Psoas muscle (tissue), 8 donors: Measurements from ENCODE around the gene MAPKAPK3. TPM values are rescaled to one million over a fixed set of nuclear protein-coding genes. Genes with fewer than 3 reads are reported as not detected.
A peak's percentile ranks its signal among the peaks of the same experiment; 100 is the strongest.

Experiments used
- ATAC-seq, 4 donors: fragments of 200-7000 bp; cut with Tn5 transposase; one replicate each; pipeline ENCODE4 v1.9.1; 2020; ENCODE audit warnings: moderate library complexity in 3 of 4, mild to moderate bottlenecking in 2 of 4
- DNase-seq, 2 donors: peaks; one replicate each; pipeline ENCODE4 v3.0.0-alpha.2; 2020
- H3K27ac ChIP-seq: fragments of 200-600 bp; one replicate; pipeline ENCODE4 v1.8.0; 2022
- H3K27me3 ChIP-seq, 3 donors: fragments of 200-600 bp in 1 of 3; one replicate each; pipeline versions ENCODE4 v1.6.1 to v1.8.0; 2013 to 2022; ENCODE audit warnings: low read length in 2 of 3, mild to moderate bottlenecking in 2 of 3, moderate library complexity in 1 of 3; ENCODE audit not compliant: insufficient read depth in 3 of 3
- H3K36me3 ChIP-seq, 2 donors: fragments of 200-600 bp in 1 of 2; one replicate each; pipeline versions ENCODE4 v1.6.1 to v1.8.0; 2013 to 2022; ENCODE audit warnings: low read depth in 1 of 2, mild to moderate bottlenecking in 1 of 2, moderate library complexity in 1 of 2; ENCODE audit not compliant: insufficient read depth in 1 of 2
- H3K4me1 ChIP-seq: fragments of 200-600 bp; one replicate; pipeline ENCODE4 v1.8.0; 2022
- H3K4me3 ChIP-seq: fragments of 200-600 bp; one replicate; pipeline ENCODE4 v1.8.0; 2022; ENCODE audit warnings: mild to moderate bottlenecking
- H3K9me3 ChIP-seq: fragments of 200-600 bp; one replicate; pipeline ENCODE4 v1.8.0; 2022
- CTCF ChIP-seq: fragments of 200-600 bp; IDR thresholded peaks from one replicate; pipeline ENCODE4 v1.8.0; 2022; ENCODE audit warnings: antibody characterized with exemption
- WGBS, 3 donors: extraction: QIAGEN DNeasy Blood & Tissue Kit; methylation state at CpG; one replicate each; pipeline versions ENCODE4 v1.1.6 to v1.1.7; 2013; 5-methylcytosine and 5-hydroxymethylcytosine counted together
- intact Hi-C, 2 donors: fragments of 100-400 bp; cut with DNase I; formaldehyde crosslinking; loops; one replicate each; pipeline versions ENCODE4 v1.11.0 to v1.14.2; 2022
- long read RNA-seq, 2 donors: library from polyadenylated mRNA; unstranded; transcript quantifications; one replicate each; pipeline ENCODE4 v2.0.0, GENCODE V29; 2021
- polyA plus RNA-seq, 3 donors: library from polyadenylated mRNA; stranded (reverse); fragments of 200-250 nt; gene quantifications; one replicate each; pipeline ENCODE4 v1.2.3, GENCODE V29; 2013
- total RNA-seq, 4 donors: library from RNA; stranded (reverse); fragmentation: NEBNext Ultra II Directional in 2 of 4; extraction: Animal tissue kit (Norgen Biotek cat#: 25700) in 2 of 4; gene quantifications; one replicate each; pipeline versions ENCODE4 v1.2.1 to v1.2.4, GENCODE V29; 2021 to 2023
- donor health status: healthy with polysubstance abuse.
- donor health status: DM: no; HTN: no; CAD: no; lungs with moderate emphysema.
- donor health status: Bipolar disorder and iron deficiency.
- donor health status: healthy.
- donor health status: DM: yes; HTN: yes; CAD: no.
- donor health status: DM: no; HTN: no; CAD: no.
- donor health status: DM: no; HTN: no; CAD: no.
- donor health status: DM: yes; HTN: yes; CAD: no.

The MAPKAPK3 gene
- total RNA-seq (100 to 1,000 TPM in 3 of 4 donors, 10 to 100 TPM in 1; 88.2 to 277 (median 187) TPM), polyA plus RNA-seq (100 to 1,000 TPM; 213 to 409 (median 328) TPM)
- long read RNA-seq, donor 1, transcript MAPKAPK3-208 (11 exons, 2,563 nt), result minor isoform, 50 of 198 reads
- long read RNA-seq, donor 1, transcript MAPKAPK3-201 (11 exons, 2,500 nt), result major isoform, 86 of 198 reads
- long read RNA-seq, donor 1, partial matches to known transcripts, result 40 of 198 reads
- long read RNA-seq, donor 1, other reads (novel, unspliced or antisense), result 22 of 198 reads
- long read RNA-seq, donor 2, transcript MAPKAPK3-201 (11 exons, 2,500 nt), result major isoform, 431 of 991 reads
- long read RNA-seq, donor 2, transcript MAPKAPK3-208 (11 exons, 2,563 nt), result minor isoform, 254 of 991 reads
- long read RNA-seq, donor 2, partial matches to known transcripts, result 169 of 991 reads
- long read RNA-seq, donor 2, other reads (novel, unspliced or antisense), result 137 of 991 reads

- peaks cover 47% of the 10 kb centered on the region for H3K4me1 ChIP-seq
- peak within 1 kb of the TSS; percentile 98 for H3K4me3 ChIP-seq
- WGBS, 3 donors, result 0 to 1% (median 0%) methylated on average over 31 to 58 of the region's 58 CpGs
- no peak for TF ChIP-seq CTCF
- DNase-seq (peak; percentile 69 to 90), ATAC-seq (peak; percentile 56 to 64 (median 59))
- no peaks in the 10 kb centered on the region for H3K9me3 ChIP-seq
- no peaks in the 10 kb centered on the region for H3K27me3 ChIP-seq
- H3K27ac ChIP-seq, result peak within 1 kb of the TSS; percentile 99
- intact Hi-C loops, result loop anchor here (2.0 to 10.0 kb wide), 4 partner anchors 38 to 775 kb away; partner anchors contain the start of genes MANF (in 1 of the 2) and RBM15B (in 1 of the 2)
- peaks cover 4 to 13% of the 10 kb centered on the region in 2 donors for H3K36me3 ChIP-seq
Observed at GRCh38 chr3:50617096-50617791, at the start of gene MAPKAPK3. Gene MAPKAPK3, plus strand, starts transcription at chr3:50617151. Its CDS starts 415 bp downstream, at chr3:50617566.

- WGBS, 3 donors, result 0 to 1% (median 1%) methylated on average over 44 to 53 of the region's 53 CpGs
- intact Hi-C loops, result loop anchor here in 1 of 2 donors (5.0 kb wide), 1 partner anchor 90 kb away; no protein-coding TSS in a partner anchor
- no peaks in the 10 kb centered on the region for H3K9me3 ChIP-seq
- H3K4me3 ChIP-seq, result peak within 1 kb of the TSS; percentile 81
- H3K27ac ChIP-seq, result peak within 1 kb of the TSS; percentile 89
- H3K4me1 ChIP-seq, result peaks cover 11% of the 10 kb centered on the region
- H3K36me3 ChIP-seq, result peaks cover 0 to 12% of the 10 kb centered on the region in 2 donors
- H3K27me3 ChIP-seq, result no peaks in the 10 kb centered on the region
- DNase-seq (peak; percentile 94 to 96), ATAC-seq (peak; percentile 68 to 79 (median 72))
- TF ChIP-seq CTCF, result no peak
Observed at GRCh38 chr3:50567386-50568167, 49.4 kb upstream of the MAPKAPK3 start, which contains the start of gene C3orf18. Gene C3orf18, minus strand, starts transcription at chr3:50567747. Its CDS starts 2,048 bp downstream, at chr3:50565699.

GRCh38 chr3:50568947-50569749 is 47.8 kb upstream of the MAPKAPK3 start, which contains the start of gene HEMK1:
Gene HEMK1, plus strand, starts transcription at chr3:50569522. Its CDS starts 1,583 bp downstream, at chr3:50571105.
- no peaks in the 10 kb centered on the region for H3K9me3 ChIP-seq
- peak within 1 kb of the TSS; percentile 89 for H3K27ac ChIP-seq
- H3K4me3 ChIP-seq, result peak within 1 kb of the TSS; percentile 81
- no peak for TF ChIP-seq CTCF
- peaks cover 0 to 25% of the 10 kb centered on the region in 2 donors for H3K36me3 ChIP-seq
- 0 to 1% (median 0%) methylated on average over 50 to 55 of the region's 55 CpGs for WGBS, 3 donors
- H3K27me3 ChIP-seq, result no peaks in the 10 kb centered on the region
- DNase-seq, result peak; percentile 97 to 99
- peak; percentile 86 to 90 (median 88) for ATAC-seq
- peaks cover 15% of the 10 kb centered on the region for H3K4me1 ChIP-seq
- intact Hi-C loops, result loop anchor here in 1 of 2 donors (5.0 kb wide), 1 partner anchor 88 kb away; no protein-coding TSS in a partner anchor
